ENCODE measurements around the gene ADSS1.

ADSS1 gene

GRCh38 chr14:104796687-104797081, 72.7 kb downstream of the ADSS1 start:
- Histone ChIP-seq H3K4me1 (ENCODE audit: control insufficient read depth, low read length) (peaks cover 30% of the 10 kb centered on the region), H3K27ac (ENCODE audit: low read depth, low read length) (no peak overlapping the region)
- TF ChIP-seq CTCF (IDR thresholded peaks at IDR 0.05; ENCODE audit: low read depth, low read length, poor library complexity, severe bottlenecking) (no peak), EZH2phosphoT487 (IDR thresholded peaks at IDR 0.05; ENCODE audit: borderline replicate concordance, low read length) (no peak)

More at GRCh38 chr14:104796687-104797081, 72.7 kb downstream of the ADSS1 start:
- peaks cover 54% of the 10 kb centered on the region for H3K27me3 ChIP-seq (ENCODE audit: control insufficient read depth, low read length)
- H3K9me2 ChIP-seq (replicated peaks; ENCODE audit: control insufficient read depth, low read length), result no peaks in the 10 kb centered on the region
- H3F3A ChIP-seq (ENCODE audit: control insufficient read depth, insufficient read depth), result peaks cover 12% of the 10 kb centered on the region
- H3K36me3 ChIP-seq (ENCODE audit: control insufficient read depth, low read length), result peaks cover 11% of the 10 kb centered on the region
- peaks cover 33% of the 10 kb centered on the region for H3K79me2 ChIP-seq (ENCODE audit: control insufficient read depth, low read length)
- H3K4me3 ChIP-seq (ENCODE audit: low read length), result no peak overlapping the region
- H3K9me3 ChIP-seq (ENCODE audit: control insufficient read depth, insufficient read depth, low read length), result no peaks in the 10 kb centered on the region
- H3K4me2 ChIP-seq (ENCODE audit: low read length), result no peak overlapping the region
- peaks cover 14% of the 10 kb centered on the region for H4K20me1 ChIP-seq (ENCODE audit: control insufficient read depth, insufficient read depth, low read depth, low read length)
